HEK293 (cell line): ENCODE data around the gene CCDC181.

Experiments used
- CTCF ChIA-PET: fragments of 350-600 bp; formaldehyde crosslinking; extraction: SDS; loops from one replicate; lab custom pipeline; 2021; ENCODE audit warnings: antibody characterized with exemption; lab: Yijun Ruan, JAX
- POLR2A ChIA-PET: fragments of 300-600 bp; formaldehyde crosslinking; extraction: SDS; loops from one replicate; lab custom pipeline; 2020; ENCODE audit warnings: antibody characterized with exemption, inconsistent platforms; lab: Yijun Ruan, JAX
- H3K27ac ChIP-seq: fragments of 200-500 bp; sonication (Bioruptor generic); 2 replicates; pipeline ENCODE4 v1.5.1; 2014; ENCODE audit warnings: low read depth, low read length, control low read depth, inconsistent platforms; ENCODE audit errors: extremely low read depth
- H3K36me3 ChIP-seq, 2 experiments: fragments of 200-500 bp in 1 of 2; sonication (Bioruptor generic) in 1 of 2; 1 replicate in 1 of 2; 2 replicates in 1 of 2; pipeline ENCODE4 v1.5.1; 2014 to 2017; ENCODE audit warnings: inconsistent platforms in 2 of 2, low read length in 2 of 2; ENCODE audit not compliant: control insufficient read depth in 2 of 2, insufficient read depth in 1 of 2
- H3K4me1 ChIP-seq: fragments of 200-500 bp; sonication (Bioruptor generic); 2 replicates; pipeline ENCODE4 v1.5.1; 2014; ENCODE audit warnings: mild to moderate bottlenecking, low read length, inconsistent platforms; ENCODE audit not compliant: control insufficient read depth, insufficient read depth
- H3K4me3 ChIP-seq: 2 replicates; pipeline ENCODE4 v1.5.1; 2011; ENCODE audit warnings: low read depth, mild to moderate bottlenecking, control low read depth, low read length, moderate library complexity
- H3K9me3 ChIP-seq: fragments of 200-500 bp; sonication (Bioruptor generic); 2 replicates; pipeline ENCODE4 v1.5.1; 2014; ENCODE audit warnings: low read depth, low read length, inconsistent platforms; ENCODE audit not compliant: control insufficient read depth, insufficient read depth
- EGR2 ChIP-seq: fragments of 450-650 bp; formaldehyde crosslinking; IDR thresholded peaks from 2 replicates; pipeline ENCODE4 v1.5.1; 2016; ENCODE audit warnings: low read depth, missing biosample characterization, missing genetic modification characterization
- OSR2 ChIP-seq: fragments of 450-650 bp; formaldehyde crosslinking; IDR thresholded peaks from 2 replicates; pipeline ENCODE4 v1.5.1; 2016; ENCODE audit warnings: missing biosample characterization, missing genetic modification characterization
- REPIN1 ChIP-seq: fragments of 450-650 bp; formaldehyde crosslinking; IDR thresholded peaks from 2 replicates; pipeline ENCODE4 v1.5.1; 2017; ENCODE audit warnings: missing biosample characterization, missing genetic modification characterization, low read depth
- SCRT1 ChIP-seq: fragments of 450-650 bp; formaldehyde crosslinking; IDR thresholded peaks from 2 replicates; pipeline ENCODE4 v1.5.1; 2016; ENCODE audit warnings: missing biosample characterization, missing genetic modification characterization, borderline replicate concordance
- SP2 ChIP-seq: fragments of 450-650 bp; formaldehyde crosslinking; IDR thresholded peaks from 2 replicates; pipeline ENCODE4 v1.5.1; 2016; ENCODE audit warnings: missing biosample characterization, missing genetic modification characterization
- TSHZ1 ChIP-seq: fragments of 450-650 bp; formaldehyde crosslinking; IDR thresholded peaks from 2 replicates; pipeline ENCODE4 v1.5.1; 2016; ENCODE audit warnings: missing biosample characterization, missing genetic modification characterization, borderline replicate concordance
- ZEB2 ChIP-seq: fragments of 450-650 bp; formaldehyde crosslinking; IDR thresholded peaks from 2 replicates; pipeline ENCODE4 v1.5.1; 2016; ENCODE audit warnings: missing biosample characterization, missing genetic modification characterization
- ZFP69B ChIP-seq: fragments of 450-650 bp; formaldehyde crosslinking; IDR thresholded peaks from 2 replicates; pipeline ENCODE4 v1.5.1; 2016; ENCODE audit warnings: missing biosample characterization, missing genetic modification characterization
- ZNF488 ChIP-seq: fragments of 450-650 bp; formaldehyde crosslinking; IDR thresholded peaks from 2 replicates; pipeline ENCODE4 v1.5.1; 2016; ENCODE audit warnings: missing biosample characterization, missing genetic modification characterization
- ZNF510 ChIP-seq: fragments of 450-650 bp; formaldehyde crosslinking; IDR thresholded peaks from 2 replicates; pipeline ENCODE4 v1.5.1; 2018; ENCODE audit warnings: mild to moderate bottlenecking, missing genetic modification characterization, missing biosample characterization; ENCODE audit not compliant: insufficient replicate concordance
- ZNF561 ChIP-seq: fragments of 450-650 bp; IDR thresholded peaks from 2 replicates; pipeline ENCODE4 v1.5.1; 2018; ENCODE audit warnings: missing biosample characterization, missing genetic modification characterization, borderline replicate concordance
- ZNF580 ChIP-seq: fragments of 450-650 bp; formaldehyde crosslinking; IDR thresholded peaks from 2 replicates; pipeline ENCODE4 v1.5.1; 2016; ENCODE audit warnings: missing biosample characterization, missing genetic modification characterization
- ZNF792 ChIP-seq: fragments of 450-650 bp; formaldehyde crosslinking; IDR thresholded peaks from 2 replicates; pipeline ENCODE4 v1.5.1; 2016; ENCODE audit warnings: missing biosample characterization, missing genetic modification characterization
- TF ChIP-seq, protein P1 (sequence below): fragments of 450-650 bp; formaldehyde crosslinking; IDR thresholded peaks from 2 replicates; pipeline ENCODE4 v1.5.1; 2016; ENCODE audit warnings: missing biosample characterization, missing genetic modification characterization
- TF ChIP-seq, protein P2 (sequence below): fragments of 450-650 bp; formaldehyde crosslinking; IDR thresholded peaks from 2 replicates; pipeline ENCODE4 v1.5.1; 2016; ENCODE audit warnings: missing biosample characterization, missing genetic modification characterization, borderline replicate concordance

The CCDC181 gene

GRCh38 chr1:169364948-169365347 is 62.3 kb downstream of the CCDC181 start:
- H3K36me3 ChIP-seq: peaks cover 0 to 8% of the 10 kb centered on the region in 2 experiments; a peak in 2 of 3 replicates
- POLR2A ChIA-PET: no interaction called here
- TF ChIP-seq ZNF561 (no peak), ZNF488 (no peak)
- TF ChIP-seq, all 188 proteins: peak for 0
- H3K4me1 ChIP-seq: 0 out of 2 replicates have a peak, but pooled peaks cover 2% of the 10 kb centered on the region
- H3K9me3 ChIP-seq: no peaks in the 10 kb centered on the region
- H3K4me3 ChIP-seq: no peak overlapping the region
- no peak overlapping the region for H3K27ac ChIP-seq
- CTCF ChIA-PET: interaction anchor here (1.5 kb wide), 1 partner anchor 16 kb away, joined by 3 read pairs; no protein-coding TSS in a partner anchor

DNA sequence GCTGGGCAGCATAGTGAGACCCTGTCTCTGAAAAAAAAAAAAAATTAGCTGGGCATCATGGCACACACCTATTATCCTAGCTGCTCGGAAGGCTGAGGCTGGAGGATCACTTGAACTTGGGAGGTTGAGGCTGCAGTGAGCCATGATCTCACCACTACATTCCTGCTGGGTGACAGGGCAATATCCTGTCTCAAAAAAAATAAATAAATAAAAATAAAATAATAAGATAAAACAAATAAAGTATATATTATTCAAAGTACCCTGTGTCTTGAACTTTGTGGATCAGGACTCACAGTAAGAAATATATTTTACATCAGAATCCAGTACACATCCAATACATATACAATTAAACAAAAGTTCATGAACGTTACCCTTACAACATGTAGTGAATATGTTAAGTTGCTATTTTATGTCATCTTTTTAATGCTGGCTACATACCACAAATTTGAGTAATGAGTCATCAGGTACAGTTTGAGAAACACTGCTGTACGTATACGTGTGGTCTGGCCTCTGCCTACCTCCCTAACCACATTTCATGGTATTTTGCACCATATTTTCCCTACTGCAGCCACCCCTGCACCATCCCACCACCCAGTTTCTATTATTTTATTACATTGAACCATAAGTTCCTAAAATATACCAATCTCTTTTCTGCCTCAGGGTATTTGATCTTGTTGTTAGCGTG is 64.1 kb downstream of the CCDC181 start:
- Histone ChIP-seq H3K36me3 (peaks cover 0 to 4% of the 10 kb centered on the region in 2 experiments; a peak in 1 of 3 replicates), H3K9me3 (no peaks in the 10 kb centered on the region), H3K4me1 (0 out of 2 replicates have a peak, but pooled peaks cover 2% of the 10 kb centered on the region), H3K27ac (no peak overlapping the region), H3K4me3 (no peak overlapping the region)
- POLR2A ChIA-PET: no interaction called here
- no peak for TF ChIP-seq TSHZ1 (tag by site-specific recombination)
- TF ChIP-seq SCRT1 (tag by site-specific recombination): no peak
- 0 out of 2 replicates have a peak, but pooled peaks have one; percentile 22 for TF ChIP-seq ZEB2 (tag by site-specific recombination)
- CTCF ChIA-PET: no interaction called here

DNA sequence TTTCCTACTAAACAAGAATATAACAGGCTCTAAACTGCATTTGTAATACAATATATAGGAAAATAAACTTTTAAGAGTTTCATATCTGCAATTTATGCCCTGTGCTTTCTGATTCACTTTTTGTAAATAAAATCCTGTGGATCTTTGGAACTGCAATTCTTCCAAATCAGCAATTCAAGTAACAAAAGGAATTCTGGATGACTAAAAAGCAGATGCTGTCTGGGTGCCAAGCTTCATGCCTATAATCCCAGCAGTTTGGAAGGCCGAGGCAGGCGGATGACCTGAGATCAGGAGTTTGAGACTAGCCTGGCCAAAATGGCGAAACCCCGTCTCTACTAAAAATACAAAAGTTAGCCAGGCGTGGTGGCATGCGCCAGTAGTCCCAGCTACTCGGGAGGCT is 66.0 kb downstream of the CCDC181 start:
- POLR2A ChIA-PET: no interaction called here
- H3K27ac ChIP-seq: no peak overlapping the region
- TF ChIP-seq, protein P1, sequence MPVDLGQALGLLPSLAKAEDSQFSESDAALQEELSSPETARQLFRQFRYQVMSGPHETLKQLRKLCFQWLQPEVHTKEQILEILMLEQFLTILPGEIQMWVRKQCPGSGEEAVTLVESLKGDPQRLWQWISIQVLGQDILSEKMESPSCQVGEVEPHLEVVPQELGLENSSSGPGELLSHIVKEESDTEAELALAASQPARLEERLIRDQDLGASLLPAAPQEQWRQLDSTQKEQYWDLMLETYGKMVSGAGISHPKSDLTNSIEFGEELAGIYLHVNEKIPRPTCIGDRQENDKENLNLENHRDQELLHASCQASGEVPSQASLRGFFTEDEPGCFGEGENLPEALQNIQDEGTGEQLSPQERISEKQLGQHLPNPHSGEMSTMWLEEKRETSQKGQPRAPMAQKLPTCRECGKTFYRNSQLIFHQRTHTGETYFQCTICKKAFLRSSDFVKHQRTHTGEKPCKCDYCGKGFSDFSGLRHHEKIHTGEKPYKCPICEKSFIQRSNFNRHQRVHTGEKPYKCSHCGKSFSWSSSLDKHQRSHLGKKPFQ (tag by site-specific recombination): no peak
- TF ChIP-seq ZNF580 (tag by site-specific recombination): no peak
- no peak for TF ChIP-seq ZFP69B (tag by site-specific recombination)
- TF ChIP-seq OSR2 (tag by site-specific recombination): no peak
- TF ChIP-seq ZNF792: no peak
- no peak for TF ChIP-seq ZNF510
- TF ChIP-seq SP2: no peak
- TF ChIP-seq, protein P2, sequence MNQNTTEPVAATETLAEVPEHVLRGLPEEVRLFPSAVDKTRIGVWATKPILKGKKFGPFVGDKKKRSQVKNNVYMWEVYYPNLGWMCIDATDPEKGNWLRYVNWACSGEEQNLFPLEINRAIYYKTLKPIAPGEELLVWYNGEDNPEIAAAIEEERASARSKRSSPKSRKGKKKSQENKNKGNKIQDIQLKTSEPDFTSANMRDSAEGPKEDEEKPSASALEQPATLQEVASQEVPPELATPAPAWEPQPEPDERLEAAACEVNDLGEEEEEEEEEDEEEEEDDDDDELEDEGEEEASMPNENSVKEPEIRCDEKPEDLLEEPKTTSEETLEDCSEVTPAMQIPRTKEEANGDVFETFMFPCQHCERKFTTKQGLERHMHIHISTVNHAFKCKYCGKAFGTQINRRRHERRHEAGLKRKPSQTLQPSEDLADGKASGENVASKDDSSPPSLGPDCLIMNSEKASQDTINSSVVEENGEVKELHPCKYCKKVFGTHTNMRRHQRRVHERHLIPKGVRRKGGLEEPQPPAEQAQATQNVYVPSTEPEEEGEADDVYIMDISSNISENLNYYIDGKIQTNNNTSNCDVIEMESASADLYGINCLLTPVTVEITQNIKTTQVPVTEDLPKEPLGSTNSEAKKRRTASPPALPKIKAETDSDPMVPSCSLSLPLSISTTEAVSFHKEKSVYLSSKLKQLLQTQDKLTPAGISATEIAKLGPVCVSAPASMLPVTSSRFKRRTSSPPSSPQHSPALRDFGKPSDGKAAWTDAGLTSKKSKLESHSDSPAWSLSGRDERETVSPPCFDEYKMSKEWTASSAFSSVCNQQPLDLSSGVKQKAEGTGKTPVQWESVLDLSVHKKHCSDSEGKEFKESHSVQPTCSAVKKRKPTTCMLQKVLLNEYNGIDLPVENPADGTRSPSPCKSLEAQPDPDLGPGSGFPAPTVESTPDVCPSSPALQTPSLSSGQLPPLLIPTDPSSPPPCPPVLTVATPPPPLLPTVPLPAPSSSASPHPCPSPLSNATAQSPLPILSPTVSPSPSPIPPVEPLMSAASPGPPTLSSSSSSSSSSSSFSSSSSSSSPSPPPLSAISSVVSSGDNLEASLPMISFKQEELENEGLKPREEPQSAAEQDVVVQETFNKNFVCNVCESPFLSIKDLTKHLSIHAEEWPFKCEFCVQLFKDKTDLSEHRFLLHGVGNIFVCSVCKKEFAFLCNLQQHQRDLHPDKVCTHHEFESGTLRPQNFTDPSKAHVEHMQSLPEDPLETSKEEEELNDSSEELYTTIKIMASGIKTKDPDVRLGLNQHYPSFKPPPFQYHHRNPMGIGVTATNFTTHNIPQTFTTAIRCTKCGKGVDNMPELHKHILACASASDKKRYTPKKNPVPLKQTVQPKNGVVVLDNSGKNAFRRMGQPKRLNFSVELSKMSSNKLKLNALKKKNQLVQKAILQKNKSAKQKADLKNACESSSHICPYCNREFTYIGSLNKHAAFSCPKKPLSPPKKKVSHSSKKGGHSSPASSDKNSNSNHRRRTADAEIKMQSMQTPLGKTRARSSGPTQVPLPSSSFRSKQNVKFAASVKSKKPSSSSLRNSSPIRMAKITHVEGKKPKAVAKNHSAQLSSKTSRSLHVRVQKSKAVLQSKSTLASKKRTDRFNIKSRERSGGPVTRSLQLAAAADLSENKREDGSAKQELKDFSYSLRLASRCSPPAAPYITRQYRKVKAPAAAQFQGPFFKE (tag by site-specific recombination): no peak
- no peak for TF ChIP-seq EGR2
- TF ChIP-seq REPIN1: no peak
- no peak overlapping the region for H3K4me3 ChIP-seq
- no peaks in the 10 kb centered on the region for H3K4me1 ChIP-seq
- peaks cover 0 to 4% of the 10 kb centered on the region in 2 experiments; a peak in 1 of 3 replicates for H3K36me3 ChIP-seq
- H3K9me3 ChIP-seq: no peaks in the 10 kb centered on the region
- CTCF ChIA-PET: interaction anchor here (3.5 kb wide), 1 partner anchor 12 kb away, joined by 21 read pairs; no protein-coding TSS in a partner anchor
